GM23338 (cell line): ENCODE measurements around the gene ITGB2. TPM values are rescaled to one million over a fixed set of nuclear protein-coding genes. Genes with fewer than 3 reads are reported as not detected.

Experiments used
- ATAC-seq: fragments of 200-7000 bp; cut with Tn5 transposase; 3 replicates; pipeline ENCODE4 v1.9.1; 2020
- DNase-seq: peaks from one replicate; pipeline ENCODE4 v3.0.0-alpha.2; 2015; ENCODE audit warnings: low spot score
- H2AFZ ChIP-seq: fragments of 200-600 bp; sonication (generic); 2 replicates; pipeline ENCODE4 v1.8.0; 2016; ENCODE audit warnings: antibody characterized with exemption, mild to moderate bottlenecking, moderate library complexity
- H3F3A ChIP-seq: fragments of 200-600 bp; sonication (generic); replicated peaks from 2 replicates; pipeline ENCODE4 v1.8.0; 2017; ENCODE audit warnings: antibody characterized with exemption, mixed run types, low read depth
- H3K27ac ChIP-seq: fragments of 200-600 bp; sonication (generic); 2 replicates; pipeline ENCODE4 v1.6.1; 2016; ENCODE audit warnings: low read depth
- H3K27me3 ChIP-seq: fragments of 200-600 bp; sonication (generic); 2 replicates; pipeline ENCODE4 v1.8.0; 2016; ENCODE audit warnings: mild to moderate bottlenecking, mixed run types, moderate library complexity; ENCODE audit not compliant: insufficient read depth
- H3K36me3 ChIP-seq: fragments of 200-600 bp; sonication (generic); 2 replicates; pipeline ENCODE4 v1.8.0; 2016; ENCODE audit warnings: mild to moderate bottlenecking; ENCODE audit not compliant: insufficient read depth
- H3K4me1 ChIP-seq: fragments of 200-600 bp; sonication (generic); 2 replicates; pipeline ENCODE4 v1.8.0; 2016; ENCODE audit warnings: mild to moderate bottlenecking, moderate library complexity; ENCODE audit not compliant: insufficient read depth
- H3K4me2 ChIP-seq: fragments of 200-600 bp; sonication (generic); 2 replicates; pipeline ENCODE4 v1.7.1; 2017; ENCODE audit warnings: mixed run types
- H3K4me3 ChIP-seq: fragments of 200-600 bp; sonication (generic); 2 replicates; pipeline ENCODE4 v1.6.1; 2016; ENCODE audit warnings: mixed run types
- H3K79me2 ChIP-seq: fragments of 200-600 bp; sonication (generic); replicated peaks from 2 replicates; pipeline ENCODE4 v1.8.0; 2017; ENCODE audit warnings: mild to moderate bottlenecking; ENCODE audit not compliant: insufficient read depth
- H3K9me2 ChIP-seq: fragments of 200-600 bp; sonication (generic); 2 replicates; pipeline ENCODE4 v1.8.0; 2017; ENCODE audit not compliant: insufficient read depth
- H4K20me1 ChIP-seq: fragments of 200-600 bp; sonication (generic); replicated peaks from 2 replicates; pipeline ENCODE4 v1.8.0; 2017; ENCODE audit warnings: mild to moderate bottlenecking; ENCODE audit not compliant: insufficient read depth
- H3K27ac Mint-ChIP-seq: 2 replicates; pipeline ENCODE4 v1.8.0; 2020; ENCODE audit warnings: inconsistent platforms, mild to moderate bottlenecking, moderate library complexity, mixed read lengths
- H3K27me3 Mint-ChIP-seq: 3 replicates; pipeline ENCODE4 v1.8.0; 2022; ENCODE audit warnings: low read depth, mild to moderate bottlenecking, moderate library complexity, mixed read lengths, inconsistent platforms; ENCODE audit not compliant: insufficient read depth, poor library complexity
- H3K36me3 Mint-ChIP-seq: 3 replicates; pipeline ENCODE4 v1.8.0; 2021; ENCODE audit warnings: low read depth, mild to moderate bottlenecking, inconsistent platforms, moderate library complexity, mixed read lengths
- H3K4me1 Mint-ChIP-seq: 3 replicates; pipeline ENCODE4 v1.8.0; 2020; ENCODE audit warnings: mild to moderate bottlenecking, inconsistent platforms, mixed read lengths
- H3K4me3 Mint-ChIP-seq: 3 replicates; pipeline ENCODE4 v1.8.0; 2021; ENCODE audit warnings: moderate library complexity, mild to moderate bottlenecking, inconsistent platforms, mixed read lengths
- H3K9me3 Mint-ChIP-seq: 3 replicates; pipeline ENCODE4 v1.8.0; 2020; ENCODE audit warnings: moderate library complexity, mild to moderate bottlenecking, inconsistent platforms, mixed read lengths
- CREB1 ChIP-seq: fragments of 250-450 bp; sonication (Bioruptor Pico); IDR thresholded peaks from 2 replicates; pipeline ENCODE4 v1.5.0; 2020; ENCODE audit warnings: low read depth, mild to moderate bottlenecking, moderate library complexity
- EZH2 ChIP-seq: fragments of 200-600 bp; sonication (generic); IDR thresholded peaks from one replicate; pipeline ENCODE4 v1.8.0; 2017; ENCODE audit warnings: antibody characterized with exemption, mild to moderate bottlenecking, low read depth; ENCODE audit not compliant: unreplicated experiment
- EZH2phosphoT487 ChIP-seq: fragments of 200-600 bp; sonication (generic); IDR thresholded peaks from one replicate; pipeline ENCODE4 v1.8.1; 2018; ENCODE audit warnings: antibody characterized with exemption; ENCODE audit not compliant: unreplicated experiment
- JUNB ChIP-seq: IDR thresholded peaks from one replicate; pipeline ENCODE4 v1.6.1; 2016; ENCODE audit warnings: antibody characterized with exemption; ENCODE audit not compliant: unreplicated experiment
- NANOG ChIP-seq: IDR thresholded peaks from 2 replicates; pipeline ENCODE4 v1.6.1; 2016; ENCODE audit warnings: antibody characterized with exemption, borderline replicate concordance
- POLR2AphosphoS5 ChIP-seq: IDR thresholded peaks from 2 replicates; pipeline ENCODE4 v1.6.1; 2016; ENCODE audit warnings: antibody characterized with exemption, low read depth
- STAT1 ChIP-seq: IDR thresholded peaks from one replicate; pipeline ENCODE4 v1.6.1; 2016; ENCODE audit warnings: antibody characterized with exemption; ENCODE audit not compliant: unreplicated experiment
- ZNF114 ChIP-seq: fragments of 250-450 bp; sonication (Bioruptor Pico); IDR thresholded peaks from 2 replicates; pipeline ENCODE4 v1.5.0; 2020; ENCODE audit warnings: mild to moderate bottlenecking, moderate library complexity
- ZNF331 ChIP-seq: fragments of 250-450 bp; sonication (Bioruptor Pico); IDR thresholded peaks from 2 replicates; pipeline ENCODE4 v1.5.0; 2020; ENCODE audit warnings: low read depth, mild to moderate bottlenecking, moderate library complexity
- polyA plus RNA-seq: library from polyadenylated mRNA; unstranded; fragments of >200 nt; fragmentation: Nextera tagmentation; extraction: Ambion mirVana; gene quantifications from 2 replicates; pipeline ENCODE4 v1.2.1, GENCODE V29; 2016
- total RNA-seq: library from RNA; depleted of rRNA; stranded (reverse); fragments of >200 nt; shearing (Covaris generic); gene quantifications from 2 replicates; pipeline ENCODE4 v1.2.3, GENCODE V29; 2014
- TF ChIP-seq, protein P1 (sequence below): fragments of 250-450 bp; sonication (Bioruptor Pico); IDR thresholded peaks from 2 replicates; pipeline ENCODE4 v1.5.0; 2020; ENCODE audit warnings: mild to moderate bottlenecking, moderate library complexity
- TF ChIP-seq, protein P2 (sequence below), 2 experiments: fragments of 200-600 bp in 1 of 2; sonication (generic) in 1 of 2; conservative IDR thresholded peaks; 2 replicates each; pipeline versions ENCODE4 v1.5.1 to v1.6.1; 2016 to 2017; ENCODE audit warnings: antibody characterized with exemption in 2 of 2, low read depth in 2 of 2, mild to moderate bottlenecking in 2 of 2, moderate library complexity in 1 of 2
- TF ChIP-seq, protein P3 (sequence below): IDR thresholded peaks from 2 replicates; pipeline ENCODE4 v1.6.1; 2016; ENCODE audit warnings: antibody characterized with exemption

The ITGB2 gene
- total and polyA plus RNA-seq, 2 experiments from 2014 or later, result 0.44 to 0.63 TPM

DNA sequence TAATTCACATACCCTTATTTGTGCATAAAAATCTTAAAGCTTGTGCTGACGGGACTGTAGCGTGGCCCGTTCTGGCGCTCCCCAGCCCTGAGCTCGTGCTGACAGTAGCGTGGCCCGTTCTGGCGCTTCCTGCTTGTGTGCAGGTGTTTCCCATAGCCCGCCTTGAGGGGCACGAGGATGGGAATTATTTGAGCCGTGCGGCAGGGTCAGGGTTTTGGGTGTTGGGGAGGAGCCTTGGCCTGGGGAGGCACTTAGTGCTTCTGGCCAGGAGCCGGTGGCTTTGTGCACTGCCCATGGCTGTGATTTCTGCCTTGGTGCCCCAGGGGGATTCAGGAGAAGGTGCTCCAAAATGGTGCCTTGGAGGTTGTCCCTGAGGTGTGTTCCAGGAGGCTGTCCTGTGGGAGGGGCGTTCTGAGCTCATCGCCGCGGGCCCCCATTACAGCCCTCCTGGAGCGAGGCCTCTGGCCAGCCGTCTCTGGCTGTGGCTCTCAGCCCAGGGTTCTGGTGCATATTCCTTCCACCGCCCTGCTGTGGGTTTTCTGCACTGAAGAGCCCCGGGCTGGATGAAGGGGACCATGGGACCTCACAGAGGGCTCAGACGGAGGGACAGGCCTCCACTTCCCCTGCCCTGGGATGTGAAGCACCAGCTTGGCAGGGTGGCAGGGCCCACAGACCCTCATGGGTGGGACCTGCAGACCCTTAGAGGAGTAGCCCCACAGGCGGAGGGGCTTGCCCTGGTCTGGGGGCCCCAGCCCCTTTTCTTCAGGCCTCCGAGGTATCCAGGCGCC is 25.7 kb upstream of the ITGB2 start:
- peaks cover 10% of the 10 kb centered on the region for H3K4me1 Mint-ChIP-seq
- H3K4me3 ChIP-seq, result no peak overlapping the region
- H3K9me2 ChIP-seq, result no peaks in the 10 kb centered on the region
- H4K20me1 ChIP-seq, result peaks cover 51% of the 10 kb centered on the region
- H3F3A ChIP-seq, result no peaks in the 10 kb centered on the region
- no peak overlapping the region for H3K27ac Mint-ChIP-seq
- no peaks in the 10 kb centered on the region for H3K9me3 Mint-ChIP-seq
- no peak overlapping the region for H3K27ac ChIP-seq
- no peak overlapping the region for H3K4me3 Mint-ChIP-seq
- peaks cover 3% of the 10 kb centered on the region for H3K27me3 Mint-ChIP-seq
- H2AFZ ChIP-seq, result no peak overlapping the region
- no peak overlapping the region for H3K4me2 ChIP-seq
- no peak for TF ChIP-seq EZH2
- H3K27me3 ChIP-seq, result no peaks in the 10 kb centered on the region
- ATAC-seq (no peak), DNase-seq (no peak)
- no peaks in the 10 kb centered on the region; the same call in 1 of the 2 replicates for H3K4me1 ChIP-seq
- peaks cover 45% of the 10 kb centered on the region for H3K36me3 Mint-ChIP-seq
- H3K79me2 ChIP-seq, result peaks cover 81% of the 10 kb centered on the region
- 0 out of 2 replicates have a peak, but pooled peaks cover 5% of the 10 kb centered on the region for H3K36me3 ChIP-seq

DNA sequence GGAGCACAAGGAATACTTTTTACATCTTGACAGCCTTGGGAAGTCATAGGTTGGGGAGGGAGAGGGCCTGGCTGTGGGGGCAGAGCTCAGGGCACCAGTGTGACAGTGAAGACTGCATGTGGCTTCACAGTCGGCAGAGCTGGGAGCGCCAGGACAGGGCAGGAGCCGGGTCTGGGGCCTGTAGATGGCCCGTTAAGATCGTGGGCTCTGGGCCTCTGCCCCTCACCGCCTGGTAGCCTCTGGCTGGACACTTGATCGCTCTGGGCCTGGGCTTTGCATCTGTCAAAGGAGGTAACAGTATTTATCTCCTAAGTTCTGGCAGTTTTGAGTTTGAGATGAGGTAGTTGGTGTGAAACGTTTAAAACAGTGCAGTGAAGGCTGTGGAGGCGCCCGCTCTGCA is 23.9 kb upstream of the ITGB2 start:
- ATAC-seq, result no peak
- H3K4me3 Mint-ChIP-seq, result no peak overlapping the region; the same call in 2 of the 3 replicates
- Histone ChIP-seq H3K36me3 (0 out of 2 replicates have a peak, but pooled peaks cover 5% of the 10 kb centered on the region), H4K20me1 (peaks cover 49% of the 10 kb centered on the region), H3F3A (no peaks in the 10 kb centered on the region), H3K9me2 (no peaks in the 10 kb centered on the region), H3K4me1 (peaks cover 10% of the 10 kb centered on the region), H3K27me3 (no peaks in the 10 kb centered on the region), H3K79me2 (peaks cover 79% of the 10 kb centered on the region), H3K27ac (no peak overlapping the region), H3K4me3 (no peak overlapping the region), H2AFZ (no peak overlapping the region), H3K4me2 (no peak overlapping the region)
- H3K27me3 Mint-ChIP-seq, result peaks cover 9% of the 10 kb centered on the region
- peaks cover 17% of the 10 kb centered on the region for H3K4me1 Mint-ChIP-seq
- peaks cover 46% of the 10 kb centered on the region for H3K36me3 Mint-ChIP-seq
- DNase-seq, result no peak
- H3K27ac Mint-ChIP-seq, result no peak overlapping the region
- H3K9me3 Mint-ChIP-seq, result no peaks in the 10 kb centered on the region; the same call in 2 of the 3 replicates
- TF ChIP-seq STAT1, result no peak
- no peak for TF ChIP-seq CREB1 (CRISPR knock-in tag)
- TF ChIP-seq, protein P1, sequence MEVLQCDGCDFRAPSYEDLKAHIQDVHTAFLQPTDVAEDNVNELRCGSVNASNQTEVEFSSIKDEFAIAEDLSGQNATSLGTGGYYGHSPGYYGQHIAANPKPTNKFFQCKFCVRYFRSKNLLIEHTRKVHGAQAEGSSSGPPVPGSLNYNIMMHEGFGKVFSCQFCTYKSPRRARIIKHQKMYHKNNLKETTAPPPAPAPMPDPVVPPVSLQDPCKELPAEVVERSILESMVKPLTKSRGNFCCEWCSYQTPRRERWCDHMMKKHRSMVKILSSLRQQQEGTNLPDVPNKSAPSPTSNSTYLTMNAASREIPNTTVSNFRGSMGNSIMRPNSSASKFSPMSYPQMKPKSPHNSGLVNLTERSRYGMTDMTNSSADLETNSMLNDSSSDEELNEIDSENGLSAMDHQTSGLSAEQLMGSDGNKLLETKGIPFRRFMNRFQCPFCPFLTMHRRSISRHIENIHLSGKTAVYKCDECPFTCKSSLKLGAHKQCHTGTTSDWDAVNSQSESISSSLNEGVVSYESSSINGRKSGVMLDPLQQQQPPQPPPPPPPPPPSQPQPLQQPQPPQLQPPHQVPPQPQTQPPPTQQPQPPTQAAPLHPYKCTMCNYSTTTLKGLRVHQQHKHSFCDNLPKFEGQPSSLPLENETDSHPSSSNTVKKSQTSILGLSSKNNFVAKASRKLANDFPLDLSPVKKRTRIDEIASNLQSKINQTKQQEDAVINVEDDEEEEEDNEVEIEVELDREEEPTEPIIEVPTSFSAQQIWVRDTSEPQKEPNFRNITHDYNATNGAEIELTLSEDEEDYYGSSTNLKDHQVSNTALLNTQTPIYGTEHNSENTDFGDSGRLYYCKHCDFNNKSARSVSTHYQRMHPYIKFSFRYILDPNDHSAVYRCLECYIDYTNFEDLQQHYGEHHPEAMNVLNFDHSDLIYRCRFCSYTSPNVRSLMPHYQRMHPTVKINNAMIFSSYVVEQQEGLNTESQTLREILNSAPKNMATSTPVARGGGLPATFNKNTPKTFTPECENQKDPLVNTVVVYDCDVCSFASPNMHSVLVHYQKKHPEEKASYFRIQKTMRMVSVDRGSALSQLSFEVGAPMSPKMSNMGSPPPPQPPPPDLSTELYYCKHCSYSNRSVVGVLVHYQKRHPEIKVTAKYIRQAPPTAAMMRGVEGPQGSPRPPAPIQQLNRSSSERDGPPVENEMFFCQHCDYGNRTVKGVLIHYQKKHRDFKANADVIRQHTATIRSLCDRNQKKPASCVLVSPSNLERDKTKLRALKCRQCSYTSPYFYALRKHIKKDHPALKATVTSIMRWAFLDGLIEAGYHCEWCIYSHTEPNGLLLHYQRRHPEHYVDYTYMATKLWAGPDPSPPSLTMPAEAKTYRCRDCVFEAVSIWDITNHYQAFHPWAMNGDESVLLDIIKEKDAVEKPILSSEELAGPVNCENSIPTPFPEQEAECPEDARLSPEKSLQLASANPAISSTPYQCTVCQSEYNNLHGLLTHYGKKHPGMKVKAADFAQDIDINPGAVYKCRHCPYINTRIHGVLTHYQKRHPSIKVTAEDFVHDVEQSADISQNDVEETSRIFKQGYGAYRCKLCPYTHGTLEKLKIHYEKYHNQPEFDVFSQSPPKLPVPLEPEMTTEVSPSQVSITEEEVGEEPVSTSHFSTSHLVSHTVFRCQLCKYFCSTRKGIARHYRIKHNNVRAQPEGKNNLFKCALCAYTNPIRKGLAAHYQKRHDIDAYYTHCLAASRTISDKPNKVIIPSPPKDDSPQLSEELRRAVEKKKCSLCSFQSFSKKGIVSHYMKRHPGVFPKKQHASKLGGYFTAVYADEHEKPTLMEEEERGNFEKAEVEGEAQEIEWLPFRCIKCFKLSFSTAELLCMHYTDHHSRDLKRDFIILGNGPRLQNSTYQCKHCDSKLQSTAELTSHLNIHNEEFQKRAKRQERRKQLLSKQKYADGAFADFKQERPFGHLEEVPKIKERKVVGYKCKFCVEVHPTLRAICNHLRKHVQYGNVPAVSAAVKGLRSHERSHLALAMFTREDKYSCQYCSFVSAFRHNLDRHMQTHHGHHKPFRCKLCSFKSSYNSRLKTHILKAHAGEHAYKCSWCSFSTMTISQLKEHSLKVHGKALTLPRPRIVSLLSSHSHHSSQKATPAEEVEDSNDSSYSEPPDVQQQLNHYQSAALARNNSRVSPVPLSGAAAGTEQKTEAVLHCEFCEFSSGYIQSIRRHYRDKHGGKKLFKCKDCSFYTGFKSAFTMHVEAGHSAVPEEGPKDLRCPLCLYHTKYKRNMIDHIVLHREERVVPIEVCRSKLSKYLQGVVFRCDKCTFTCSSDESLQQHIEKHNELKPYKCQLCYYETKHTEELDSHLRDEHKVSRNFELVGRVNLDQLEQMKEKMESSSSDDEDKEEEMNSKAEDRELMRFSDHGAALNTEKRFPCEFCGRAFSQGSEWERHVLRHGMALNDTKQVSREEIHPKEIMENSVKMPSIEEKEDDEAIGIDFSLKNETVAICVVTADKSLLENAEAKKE (CRISPR knock-in tag), result no peak
- TF ChIP-seq, protein P2, sequence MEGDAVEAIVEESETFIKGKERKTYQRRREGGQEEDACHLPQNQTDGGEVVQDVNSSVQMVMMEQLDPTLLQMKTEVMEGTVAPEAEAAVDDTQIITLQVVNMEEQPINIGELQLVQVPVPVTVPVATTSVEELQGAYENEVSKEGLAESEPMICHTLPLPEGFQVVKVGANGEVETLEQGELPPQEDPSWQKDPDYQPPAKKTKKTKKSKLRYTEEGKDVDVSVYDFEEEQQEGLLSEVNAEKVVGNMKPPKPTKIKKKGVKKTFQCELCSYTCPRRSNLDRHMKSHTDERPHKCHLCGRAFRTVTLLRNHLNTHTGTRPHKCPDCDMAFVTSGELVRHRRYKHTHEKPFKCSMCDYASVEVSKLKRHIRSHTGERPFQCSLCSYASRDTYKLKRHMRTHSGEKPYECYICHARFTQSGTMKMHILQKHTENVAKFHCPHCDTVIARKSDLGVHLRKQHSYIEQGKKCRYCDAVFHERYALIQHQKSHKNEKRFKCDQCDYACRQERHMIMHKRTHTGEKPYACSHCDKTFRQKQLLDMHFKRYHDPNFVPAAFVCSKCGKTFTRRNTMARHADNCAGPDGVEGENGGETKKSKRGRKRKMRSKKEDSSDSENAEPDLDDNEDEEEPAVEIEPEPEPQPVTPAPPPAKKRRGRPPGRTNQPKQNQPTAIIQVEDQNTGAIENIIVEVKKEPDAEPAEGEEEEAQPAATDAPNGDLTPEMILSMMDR (conservative IDR thresholded peaks at IDR 0.05; ENCODE audit: low read depth in 2 of 2), result no peak
- no peak for TF ChIP-seq ZNF331 (CRISPR knock-in tag)
- no peak for TF ChIP-seq NANOG
- TF ChIP-seq, protein P3, sequence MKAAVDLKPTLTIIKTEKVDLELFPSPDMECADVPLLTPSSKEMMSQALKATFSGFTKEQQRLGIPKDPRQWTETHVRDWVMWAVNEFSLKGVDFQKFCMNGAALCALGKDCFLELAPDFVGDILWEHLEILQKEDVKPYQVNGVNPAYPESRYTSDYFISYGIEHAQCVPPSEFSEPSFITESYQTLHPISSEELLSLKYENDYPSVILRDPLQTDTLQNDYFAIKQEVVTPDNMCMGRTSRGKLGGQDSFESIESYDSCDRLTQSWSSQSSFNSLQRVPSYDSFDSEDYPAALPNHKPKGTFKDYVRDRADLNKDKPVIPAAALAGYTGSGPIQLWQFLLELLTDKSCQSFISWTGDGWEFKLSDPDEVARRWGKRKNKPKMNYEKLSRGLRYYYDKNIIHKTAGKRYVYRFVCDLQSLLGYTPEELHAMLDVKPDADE, result no peak
- no peak for TF ChIP-seq EZH2phosphoT487
- no peak for TF ChIP-seq ZNF114 (CRISPR knock-in tag)
- TF ChIP-seq EZH2, result no peak
- TF ChIP-seq POLR2AphosphoS5, result no peak
- TF ChIP-seq JUNB, result no peak
